Adrenal gland (tissue), 12 donors: ENCODE data around the gene CLEC16A. TPM values are rescaled to one million over a fixed set of nuclear protein-coding genes. Genes with fewer than 3 reads are reported as not detected.

Experiments used
- DNase-seq, 7 donors: peaks; one replicate each; pipeline ENCODE4 v3.0.0-alpha.2; 2019 to 2020
- H3K27ac ChIP-seq, 5 donors: fragments of 200-600 bp; sonication (generic) in 4 of 5; 1 replicate in 3 of 5; 2 replicates in 2 of 5; pipeline versions ENCODE4 v1.5.1 to v1.8.0; 2016 to 2020; ENCODE audit warnings: mild to moderate bottlenecking in 1 of 5
- H3K27me3 ChIP-seq: fragments of 200-600 bp; 2 replicates; pipeline ENCODE4 v1.8.0; 2021
- H3K36me3 ChIP-seq, 2 donors: fragments of 200-600 bp; replicated peaks in 1 of 2; 1 replicate in 1 of 2; 2 replicates in 1 of 2; pipeline versions ENCODE4 v1.5.1 to v1.8.0; 2018 to 2022
- H3K4me1 ChIP-seq, 2 donors: fragments of 200-600 bp; replicated peaks in 1 of 2; 1 replicate in 1 of 2; 2 replicates in 1 of 2; pipeline versions ENCODE4 v1.5.1 to v1.8.0; 2018 to 2021
- H3K4me3 ChIP-seq, 4 donors: fragments of 200-600 bp; sonication (generic) in 3 of 4; one replicate each; pipeline ENCODE4 v1.5.1; 2016 to 2018
- H3K9me3 ChIP-seq, 3 donors: fragments of 200-600 bp; sonication (generic) in 1 of 3; replicated peaks in 1 of 3; 1 replicate in 2 of 3; 2 replicates in 1 of 3; pipeline versions ENCODE4 v1.5.1 to v1.8.0; 2016 to 2021
- POLR2A ChIP-seq, 2 donors: fragments of 450-650 bp; IDR thresholded peaks; one replicate each; pipeline ENCODE4 v1.6.1; 2017; ENCODE audit warnings: antibody characterized with exemption in 2 of 2, mild to moderate bottlenecking in 2 of 2, moderate library complexity in 1 of 2
- WGBS, 4 donors: extraction: QIAGEN DNeasy Blood & Tissue Kit in 2 of 4; methylation state at CpG; one replicate each; pipeline versions ENCODE4 v1.1.5 to v1.1.7; 2013 to 2017; 5-methylcytosine and 5-hydroxymethylcytosine counted together
- intact Hi-C, 2 donors: fragments of 100-400 bp; cut with DNase I; formaldehyde crosslinking; loops; one replicate each; pipeline versions ENCODE4 v1.14.1 to v1.15.0; 2022 to 2023
- polyA plus RNA-seq, 3 donors: library from polyadenylated mRNA; stranded (reverse); fragments of 200-250 nt in 2 of 3; fragments of 350-450 nt in 1 of 3; fragmentation: Illumina TruSeq in 1 of 3; extraction: RNeasy Lipid Tissue Mini Kit (QIAGEN cat#74804) in 1 of 3; gene quantifications; one replicate each; pipeline ENCODE4 v1.2.3, GENCODE V29; 2013 to 2014
- total RNA-seq, 9 donors: library from RNA; depleted of rRNA in 4 of 9; stranded (reverse); fragments of >200 nt in 4 of 9; fragments of 120-200 nt in 1 of 9; fragmentation: NEBNext Ultra II Directional in 1 of 9; extraction: Animal tissue kit (Norgen Biotek cat#: 25700) in 1 of 9; gene quantifications; one replicate each; pipeline versions ENCODE4 v1.1.0 to v1.2.4, GENCODE V29; 2013 to 2023
- TF ChIP-seq, protein P1 (sequence below), 6 experiments: fragments of 450-650 bp in 4 of 6; fragments of 200-600 bp in 2 of 6; sonication (generic) in 1 of 6; IDR thresholded peaks; 1 replicate in 5 of 6; 2 replicates in 1 of 6; pipeline versions ENCODE4 v1.5.1 to v1.8.0; 2016 to 2021; ENCODE audit warnings: antibody characterized with exemption in 6 of 6, mild to moderate bottlenecking in 2 of 6, moderate library complexity in 1 of 6
- donor health status: healthy with polysubstance abuse.
- donor health status: Bipolar disorder and iron deficiency.
- donor health status: DM: yes; HTN: yes; CAD: no.
- donor health status: DM: no; HTN: no; CAD: no.
- donor health status: DM: no; HTN: no; CAD: no.
- donor health status: DM: yes; HTN: yes; CAD: no.

Gene CLEC16A
- total and polyA plus RNA-seq, 12 donors: 14.0 to 37.2 (median 27.6) TPM

DNA sequence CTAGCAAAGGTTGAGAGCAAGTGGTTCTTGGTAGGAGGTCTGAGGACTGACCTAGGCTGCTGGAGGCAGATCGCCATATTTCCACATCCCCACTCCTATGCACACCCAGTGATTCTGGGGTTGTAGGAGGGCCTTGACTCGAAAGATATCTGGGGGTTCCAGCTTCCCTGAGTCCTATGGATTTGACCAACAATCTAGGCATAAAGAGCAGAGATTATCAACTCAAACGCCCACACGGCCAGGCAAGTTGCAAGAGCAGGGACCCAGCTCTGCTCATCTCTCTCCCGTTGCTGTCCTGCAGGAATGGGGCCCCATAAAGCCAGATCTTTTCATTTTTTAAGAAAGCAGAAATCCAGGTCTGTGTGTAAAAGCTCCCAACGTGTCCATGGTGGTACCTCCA lies 217.1 kb downstream of the CLEC16A start:
- Histone ChIP-seq H3K9me3 (no peaks in the 10 kb centered on the region), H3K4me3 (no peak overlapping the region), H3K27me3 (no peaks in the 10 kb centered on the region), H3K36me3 (no peaks in the 10 kb centered on the region), H3K4me1 (peaks cover 16 to 26% of the 10 kb centered on the region in 2 donors), H3K27ac (peak overlapping the region in 2 of 5 donors; percentile 46 to 74)
- TF ChIP-seq, protein P1, sequence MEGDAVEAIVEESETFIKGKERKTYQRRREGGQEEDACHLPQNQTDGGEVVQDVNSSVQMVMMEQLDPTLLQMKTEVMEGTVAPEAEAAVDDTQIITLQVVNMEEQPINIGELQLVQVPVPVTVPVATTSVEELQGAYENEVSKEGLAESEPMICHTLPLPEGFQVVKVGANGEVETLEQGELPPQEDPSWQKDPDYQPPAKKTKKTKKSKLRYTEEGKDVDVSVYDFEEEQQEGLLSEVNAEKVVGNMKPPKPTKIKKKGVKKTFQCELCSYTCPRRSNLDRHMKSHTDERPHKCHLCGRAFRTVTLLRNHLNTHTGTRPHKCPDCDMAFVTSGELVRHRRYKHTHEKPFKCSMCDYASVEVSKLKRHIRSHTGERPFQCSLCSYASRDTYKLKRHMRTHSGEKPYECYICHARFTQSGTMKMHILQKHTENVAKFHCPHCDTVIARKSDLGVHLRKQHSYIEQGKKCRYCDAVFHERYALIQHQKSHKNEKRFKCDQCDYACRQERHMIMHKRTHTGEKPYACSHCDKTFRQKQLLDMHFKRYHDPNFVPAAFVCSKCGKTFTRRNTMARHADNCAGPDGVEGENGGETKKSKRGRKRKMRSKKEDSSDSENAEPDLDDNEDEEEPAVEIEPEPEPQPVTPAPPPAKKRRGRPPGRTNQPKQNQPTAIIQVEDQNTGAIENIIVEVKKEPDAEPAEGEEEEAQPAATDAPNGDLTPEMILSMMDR (IDR thresholded peaks at IDR 0.05): no peak
- no peak for TF ChIP-seq POLR2A (IDR thresholded peaks at IDR 0.05)
- intact Hi-C loops: loop anchor here (10.0 kb wide), 2 partner anchors 63 to 83 kb away; no protein-coding TSS in a partner anchor
- no peak for DNase-seq
- WGBS, 4 donors: 76 to 88% (median 84%) methylated on average over 5 to 6 of the region's 6 CpGs

DNA sequence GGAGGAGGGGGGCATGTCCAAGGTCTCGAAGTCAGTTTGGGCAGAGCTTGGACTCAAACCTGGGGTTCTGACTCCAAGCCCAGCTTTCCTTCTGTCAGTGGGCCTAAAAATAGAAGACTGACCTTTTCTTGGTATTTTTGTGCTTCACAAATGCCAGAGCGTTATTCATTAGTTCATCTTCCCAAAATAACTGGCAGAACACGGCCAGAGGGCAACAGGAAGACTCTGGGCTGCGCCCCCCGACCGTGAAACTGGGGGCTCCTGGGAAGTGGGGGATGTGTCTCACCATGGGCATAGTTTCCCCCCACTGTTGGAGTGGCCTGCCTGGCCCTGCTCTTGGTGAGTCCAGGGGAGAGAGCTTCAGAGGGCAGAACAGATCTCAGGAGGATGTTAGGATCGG lies 217.6 kb downstream of the CLEC16A start:
- TF ChIP-seq, protein P1 (IDR thresholded peaks at IDR 0.05): no peak
- no peak for TF ChIP-seq POLR2A (IDR thresholded peaks at IDR 0.05)
- Histone ChIP-seq H3K36me3 (no peaks in the 10 kb centered on the region), H3K4me3 (no peak overlapping the region), H3K27me3 (no peaks in the 10 kb centered on the region), H3K9me3 (no peaks in the 10 kb centered on the region), H3K4me1 (peaks cover 12 to 24% of the 10 kb centered on the region in 2 donors), H3K27ac (peak overlapping the region in 3 of 5 donors; percentile 33 to 74 (median 46))
- WGBS, 4 donors: 28 to 34% (median 30%) methylated on average over 4 to 7 of the region's 7 CpGs
- peak in 2 of 7 donors; percentile 35 to 51 for DNase-seq
- intact Hi-C loops: loop anchor here (10.0 kb wide), 2 partner anchors 63 to 83 kb away; no protein-coding TSS in a partner anchor

DNA sequence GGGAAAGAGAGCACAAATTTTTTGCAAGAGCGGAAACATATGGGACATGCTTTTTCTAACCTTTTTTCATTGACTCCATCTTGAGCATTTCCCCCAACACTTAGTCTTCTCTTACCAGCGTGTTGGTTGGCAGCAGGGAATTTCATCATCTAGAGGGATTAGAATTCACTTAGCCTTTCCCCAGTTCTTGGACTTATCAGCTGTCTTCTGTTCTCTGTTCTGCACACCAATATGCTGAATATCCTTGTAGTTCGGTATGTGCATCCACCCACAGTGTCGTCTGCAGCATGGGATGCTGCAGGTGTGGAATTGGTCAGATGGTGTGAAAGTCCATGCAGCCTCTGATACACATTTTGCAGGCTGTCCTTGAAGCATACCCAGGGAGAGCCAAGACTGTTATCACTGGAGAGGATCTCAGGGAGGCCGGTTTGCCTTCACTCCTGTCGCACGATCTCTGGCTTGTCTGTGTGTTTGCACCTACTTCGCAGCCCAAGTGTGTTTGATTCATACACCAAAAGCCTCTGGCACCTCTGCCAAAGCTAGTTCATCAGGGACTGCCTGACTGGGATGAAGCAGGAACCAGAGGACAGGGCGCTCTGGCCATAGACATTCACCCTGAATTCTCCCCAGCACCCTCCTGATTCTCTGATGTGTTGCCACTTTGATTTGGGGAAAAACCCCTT lies 218.4 kb downstream of the CLEC16A start:
- TF ChIP-seq, protein P1 (IDR thresholded peaks at IDR 0.05): no peak
- no peak for TF ChIP-seq POLR2A (IDR thresholded peaks at IDR 0.05)
- WGBS, 4 donors: 50 to 63% (median 59%) methylated on average over 6 to 9 of the region's 9 CpGs
- peaks cover 11 to 24% of the 10 kb centered on the region in 2 donors for H3K4me1 ChIP-seq
- no peaks in the 10 kb centered on the region for H3K27me3 ChIP-seq
- no peak overlapping the region for H3K4me3 ChIP-seq
- DNase-seq: peak in 6 of 7 donors; percentile 48 to 71 (median 64)
- no peaks in the 10 kb centered on the region for H3K9me3 ChIP-seq
- H3K27ac ChIP-seq: peak overlapping the region in 3 of 5 donors; percentile 33 to 74 (median 46)
- peaks cover 0 to 3% of the 10 kb centered on the region in 2 donors for H3K36me3 ChIP-seq
- intact Hi-C loops: loop anchor here (10.0 kb wide), 2 partner anchors 62 to 82 kb away; no protein-coding TSS in a partner anchor

DNA sequence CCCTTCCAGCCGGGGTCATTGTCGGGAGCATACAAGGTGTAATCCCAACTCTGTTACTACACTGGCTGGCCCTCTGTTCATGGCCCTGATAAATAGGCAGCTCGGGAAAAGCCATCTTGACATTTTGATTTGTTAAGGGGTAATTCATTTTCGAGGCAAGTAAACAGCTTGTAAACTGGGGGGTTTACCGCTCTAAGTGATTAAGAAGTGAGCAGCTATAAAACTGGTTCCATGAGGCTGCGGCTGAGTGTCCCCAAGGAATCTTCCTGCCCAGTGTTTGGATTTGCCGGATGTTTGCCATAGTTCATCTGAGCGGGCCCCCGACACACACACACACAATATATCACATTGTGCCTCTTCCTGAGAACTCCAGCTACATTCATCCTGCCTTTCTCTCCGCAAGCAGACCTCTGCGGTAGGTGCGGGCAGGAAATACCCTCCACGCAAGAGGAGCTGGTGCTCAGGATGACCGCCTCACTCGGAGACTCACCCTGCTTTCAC lies 219.4 kb downstream of the CLEC16A start:
- 89 to 95% (median 91%) methylated on average over 14 to 15 of the region's 15 CpGs for WGBS, 4 donors
- DNase-seq: no peak

More for the DNA sequence above, 219.4 kb downstream of the CLEC16A start:
- H3K4me3 ChIP-seq: no peak overlapping the region
- H3K9me3 ChIP-seq: no peaks in the 10 kb centered on the region
- peaks cover 0 to 5% of the 10 kb centered on the region in 2 donors for H3K36me3 ChIP-seq
- H3K27me3 ChIP-seq: no peaks in the 10 kb centered on the region
- TF ChIP-seq, protein P1 (IDR thresholded peaks at IDR 0.05): no peak
- intact Hi-C loops: loop anchor here (10.0 kb wide), 2 partner anchors 61 to 81 kb away; no protein-coding TSS in a partner anchor
- H3K4me1 ChIP-seq: peaks cover 11 to 28% of the 10 kb centered on the region in 2 donors
- no peak overlapping the region for H3K27ac ChIP-seq
